IMR-90 (cell line): ENCODE data around the gene ADARB2.

Experiments
- CEBPB ChIP-seq: IDR thresholded peaks from 2 replicates; pipeline ENCODE4 v1.6.1; 2012; ENCODE audit warnings: low read depth, low read length, improper control_type of control experiment
- CTCF ChIP-seq: conservative IDR thresholded peaks from 2 replicates; pipeline ENCODE4 v1.5.1; 2012; ENCODE audit warnings: mild to moderate bottlenecking, low read depth, low read length, improper control_type of control experiment
- FOS ChIP-seq: fragments of 150-350 bp; IDR thresholded peaks from 2 replicates; pipeline ENCODE4 v1.6.1; 2016; ENCODE audit warnings: low read depth, low read length
- NFE2L2 ChIP-seq: fragments of 150-350 bp; IDR thresholded peaks from 2 replicates; pipeline ENCODE4 v1.6.1; 2016; ENCODE audit warnings: low read depth, mild to moderate bottlenecking, low read length
- POLR2A ChIP-seq: IDR thresholded peaks from 2 replicates; pipeline ENCODE4 v1.6.1; 2012; ENCODE audit warnings: mild to moderate bottlenecking, low read depth, low read length
- RAD21 ChIP-seq: IDR thresholded peaks from 2 replicates; pipeline ENCODE4 v1.6.1; 2012; ENCODE audit warnings: low read length, improper control_type of control experiment
- USF2 ChIP-seq: fragments of 150-350 bp; IDR thresholded peaks from 2 replicates; pipeline ENCODE4 v1.6.1; 2017; ENCODE audit warnings: mild to moderate bottlenecking, antibody characterized with exemption, low read length, low read depth

DNA sequence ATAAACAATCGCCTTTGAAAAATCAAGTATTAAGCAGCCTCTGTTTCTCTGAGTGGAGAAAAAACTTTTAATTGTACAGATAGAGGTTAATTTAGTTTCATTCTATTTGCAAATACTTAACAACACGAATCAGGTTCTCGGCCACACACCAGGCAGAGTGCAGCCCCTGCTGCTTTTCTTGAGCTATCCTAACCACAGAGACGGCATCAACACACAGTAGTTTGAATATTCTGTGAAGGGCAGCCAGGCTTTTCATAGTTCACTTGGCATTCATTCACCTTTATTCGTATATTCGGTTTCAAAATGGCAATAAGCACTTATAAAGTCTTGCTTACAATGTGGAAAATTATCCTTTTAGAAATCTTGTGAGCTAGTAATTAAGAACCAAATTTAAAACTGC, 5.7 kb downstream of the ADARB2 start:
- TF ChIP-seq CTCF (no peak), POLR2A (no peak), CEBPB (no peak), USF2 (no peak), FOS (no peak), RAD21 (no peak), NFE2L2 (no peak)
